ENCODE measurements around the gene AKAP8L.

Gene AKAP8L

GRCh38 chr19:15427991-15428471 lies 9.2 kb upstream of the AKAP8L start:
- Histone ChIP-seq H3K27me3 (no peaks in the 10 kb centered on the region), H3K4me3 (ENCODE audit: low read depth, low read length) (no peak overlapping the region), H3K4me1 (peaks cover 4% of the 10 kb centered on the region), H3K9me3 (no peaks in the 10 kb centered on the region; the same call in 1 of the 2 replicates), H3K36me3 (peaks cover 80% of the 10 kb centered on the region)
- TF ChIP-seq, protein P1, sequence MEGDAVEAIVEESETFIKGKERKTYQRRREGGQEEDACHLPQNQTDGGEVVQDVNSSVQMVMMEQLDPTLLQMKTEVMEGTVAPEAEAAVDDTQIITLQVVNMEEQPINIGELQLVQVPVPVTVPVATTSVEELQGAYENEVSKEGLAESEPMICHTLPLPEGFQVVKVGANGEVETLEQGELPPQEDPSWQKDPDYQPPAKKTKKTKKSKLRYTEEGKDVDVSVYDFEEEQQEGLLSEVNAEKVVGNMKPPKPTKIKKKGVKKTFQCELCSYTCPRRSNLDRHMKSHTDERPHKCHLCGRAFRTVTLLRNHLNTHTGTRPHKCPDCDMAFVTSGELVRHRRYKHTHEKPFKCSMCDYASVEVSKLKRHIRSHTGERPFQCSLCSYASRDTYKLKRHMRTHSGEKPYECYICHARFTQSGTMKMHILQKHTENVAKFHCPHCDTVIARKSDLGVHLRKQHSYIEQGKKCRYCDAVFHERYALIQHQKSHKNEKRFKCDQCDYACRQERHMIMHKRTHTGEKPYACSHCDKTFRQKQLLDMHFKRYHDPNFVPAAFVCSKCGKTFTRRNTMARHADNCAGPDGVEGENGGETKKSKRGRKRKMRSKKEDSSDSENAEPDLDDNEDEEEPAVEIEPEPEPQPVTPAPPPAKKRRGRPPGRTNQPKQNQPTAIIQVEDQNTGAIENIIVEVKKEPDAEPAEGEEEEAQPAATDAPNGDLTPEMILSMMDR (IDR thresholded peaks at IDR 0.05; ENCODE audit: low read depth, low read length) = no peak
- DNase-seq = no peak

DNA sequence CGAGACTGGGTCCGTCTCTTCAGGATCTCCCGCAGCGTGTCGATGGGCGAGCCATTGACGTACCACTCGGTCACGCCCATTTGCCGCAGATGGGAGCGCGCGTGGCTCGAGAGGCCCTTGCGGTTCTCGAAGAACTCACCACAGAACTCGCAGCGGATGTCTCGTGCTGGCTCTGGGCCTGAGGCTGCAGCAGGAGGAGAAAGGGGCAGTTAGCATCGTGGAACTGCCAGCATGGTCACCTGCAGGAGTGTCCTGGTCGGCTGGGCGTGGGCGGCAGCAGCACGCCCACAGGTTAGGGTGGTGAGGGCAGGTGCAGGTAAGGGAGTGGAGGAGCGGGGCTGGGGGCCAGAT lies 8.5 kb upstream of the AKAP8L start:
- peaks cover 84% of the 10 kb centered on the region for H3K36me3 ChIP-seq

GRCh38 chr19:15426485-15427349 lies 7.9 kb upstream of the AKAP8L start:
- peaks cover 85% of the 10 kb centered on the region for H3K36me3 ChIP-seq
- no peak for DNase-seq
- H3K27me3 ChIP-seq = no peaks in the 10 kb centered on the region
- TF ChIP-seq, protein P1 (IDR thresholded peaks at IDR 0.05; ENCODE audit: low read depth, low read length) = no peak
- no peak overlapping the region for H3K4me3 ChIP-seq (ENCODE audit: low read depth, low read length)
- peaks cover 11% of the 10 kb centered on the region for H3K4me1 ChIP-seq
- H3K9me3 ChIP-seq = no peaks in the 10 kb centered on the region; the same call in 1 of the 2 replicates

More for the DNA sequence above, 8.5 kb upstream of the AKAP8L start:
- Histone ChIP-seq H3K4me3 (ENCODE audit: low read depth, low read length) (no peak overlapping the region), H3K4me1 (peaks cover 6% of the 10 kb centered on the region), H3K27me3 (no peaks in the 10 kb centered on the region), H3K9me3 (no peaks in the 10 kb centered on the region; the same call in 1 of the 2 replicates)
- TF ChIP-seq, protein P1 (IDR thresholded peaks at IDR 0.05; ENCODE audit: low read depth, low read length) = no peak
- DNase-seq = no peak

DNA sequence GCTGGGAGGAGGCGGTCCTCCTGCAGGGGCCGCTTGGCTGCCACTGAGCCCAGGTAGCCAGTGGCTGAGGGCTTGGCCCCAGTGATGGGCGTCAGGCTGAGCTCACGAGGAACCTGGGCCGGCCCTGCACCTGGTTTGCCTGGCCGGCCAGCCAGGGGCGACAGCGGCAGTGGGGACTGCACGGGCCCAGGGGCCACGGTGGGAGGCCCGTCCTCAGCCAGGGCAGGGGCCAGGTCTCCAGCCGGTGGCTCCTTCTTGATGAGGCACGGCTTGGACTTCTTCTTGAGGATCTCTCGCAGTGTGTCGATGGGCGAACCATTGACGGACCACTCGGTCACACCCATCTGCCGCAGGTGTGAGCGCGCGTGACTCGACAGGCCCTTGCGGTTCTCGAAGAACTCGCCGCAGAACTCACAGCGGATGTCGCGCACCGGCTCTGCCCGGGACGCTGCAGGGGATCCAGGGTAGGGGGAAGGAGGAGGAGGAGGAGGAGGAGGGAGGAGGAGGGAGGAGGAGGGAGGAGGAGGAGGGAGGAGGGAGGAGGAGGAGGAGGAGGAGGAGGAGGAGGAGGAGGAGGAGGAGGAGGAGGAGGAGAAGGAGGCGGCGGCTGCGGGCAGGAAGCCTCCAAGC lies 6.6 kb upstream of the AKAP8L start:
- peaks cover 14% of the 10 kb centered on the region for H3K4me1 ChIP-seq
- no peaks in the 10 kb centered on the region for H3K27me3 ChIP-seq
- H3K4me3 ChIP-seq (ENCODE audit: low read depth, low read length) = no peak overlapping the region
- TF ChIP-seq, protein P1 (IDR thresholded peaks at IDR 0.05; ENCODE audit: low read depth, low read length) = no peak
- no peak for DNase-seq
- peaks cover 80% of the 10 kb centered on the region for H3K36me3 ChIP-seq
- no peaks in the 10 kb centered on the region; the same call in 1 of the 2 replicates for H3K9me3 ChIP-seq

- no peak for DNase-seq
- H3K4me3 ChIP-seq (ENCODE audit: low read depth, low read length) = no peak overlapping the region
- no peaks in the 10 kb centered on the region for H3K27me3 ChIP-seq
- no peaks in the 10 kb centered on the region; the same call in 1 of the 2 replicates for H3K9me3 ChIP-seq
- TF ChIP-seq, protein P1 (IDR thresholded peaks at IDR 0.05; ENCODE audit: low read depth, low read length) = no peak
- H3K36me3 ChIP-seq = peaks cover 73% of the 10 kb centered on the region
- peaks cover 14% of the 10 kb centered on the region for H3K4me1 ChIP-seq
Observed at GRCh38 chr19:15424692-15425272, 6.0 kb upstream of the AKAP8L start.

Measured in BE2C (cell line).